HG03039 (cell line): ENCODE results near the gene METTL21C.

Source experiments
- ATAC-seq: cut with Tn5 transposase; IDR thresholded peaks from one replicate; pipeline ENCODE4 v1.9.1; 2021; ENCODE audit warnings: mild to moderate bottlenecking, moderate library complexity; ENCODE audit not compliant: unreplicated experiment

The METTL21C gene

GRCh38 chr13:102694937-102695336 lies at the start of gene METTL21C:
TSS of gene METTL21C (minus strand) at chr13:102695044. CDS start at chr13:102694498, 546 bp downstream.
- no peak for ATAC-seq

GRCh38 chr13:102742506-102742905 lies 47.7 kb upstream of the METTL21C start:
- no peak for ATAC-seq

GRCh38 chr13:102742101-102742500 lies 47.3 kb upstream of the METTL21C start:
- ATAC-seq = no peak

GRCh38 chr13:102729560-102730270 lies 34.9 kb upstream of the METTL21C start:
- ATAC-seq = no peak

GRCh38 chr13:102726430-102726829 lies 31.6 kb upstream of the METTL21C start:
- no peak for ATAC-seq

- no peak for ATAC-seq
These were observed 30.1 kb upstream of the METTL21C start for GRCh38 chr13:102724923-102725322.

- ATAC-seq = no peak
These were observed 27.0 kb upstream of the METTL21C start for GRCh38 chr13:102721800-102722231.

GRCh38 chr13:102718746-102719145 lies 23.9 kb upstream of the METTL21C start:
- no peak for ATAC-seq

GRCh38 chr13:102715447-102715846 lies 20.6 kb upstream of the METTL21C start:
- ATAC-seq = no peak

GRCh38 chr13:102710261-102710679 lies 15.4 kb upstream of the METTL21C start:
- ATAC-seq = no peak

GRCh38 chr13:102709536-102709935 lies 14.7 kb upstream of the METTL21C start:
- no peak for ATAC-seq

- ATAC-seq = no peak
These were observed 14.1 kb upstream of the METTL21C start for GRCh38 chr13:102708991-102709390.

- ATAC-seq = no peak
These were observed 13.4 kb upstream of the METTL21C start for GRCh38 chr13:102708211-102708610.

- no peak for ATAC-seq
These were observed 12.6 kb upstream of the METTL21C start for GRCh38 chr13:102707467-102707866.

GRCh38 chr13:102704238-102705058 lies 9.6 kb upstream of the METTL21C start:
- ATAC-seq = no peak

- no peak for ATAC-seq
These were observed 8.8 kb upstream of the METTL21C start for GRCh38 chr13:102703726-102704035.

GRCh38 chr13:102702965-102703725 lies 8.3 kb upstream of the METTL21C start:
- no peak for ATAC-seq

GRCh38 chr13:102701331-102701730 lies 6.5 kb upstream of the METTL21C start:
- ATAC-seq = no peak

- no peak for ATAC-seq
These were observed 5.5 kb upstream of the METTL21C start for GRCh38 chr13:102700088-102701031.

GRCh38 chr13:102699504-102699903 lies 4.7 kb upstream of the METTL21C start:
- no peak for ATAC-seq

- ATAC-seq = no peak
These were observed 3.8 kb upstream of the METTL21C start for GRCh38 chr13:102698649-102698980.
